HG02938 (cell line): ENCODE data around the gene PPP1R14D.

Source experiments
- ATAC-seq: cut with Tn5 transposase; IDR thresholded peaks from one replicate; pipeline ENCODE4 v1.9.1; 2021; ENCODE audit warnings: mild to moderate bottlenecking, moderate library complexity; ENCODE audit not compliant: unreplicated experiment

PPP1R14D gene

GRCh38 chr15:40823572-40824343 lies 4.8 kb downstream of the PPP1R14D start:
- ATAC-seq, result no peak

- ATAC-seq, result no peak
Measured at GRCh38 chr15:40821195-40821594, 7.3 kb downstream of the PPP1R14D start.

GRCh38 chr15:40819048-40819447 lies 9.5 kb downstream of the PPP1R14D start:
- ATAC-seq, result no peak

GRCh38 chr15:40815042-40815698 lies 13.3 kb downstream of the PPP1R14D start:
- no peak for ATAC-seq

- no peak for ATAC-seq
Measured at GRCh38 chr15:40812721-40813425, 15.6 kb downstream of the PPP1R14D start.

- ATAC-seq, result no peak
Measured at GRCh38 chr15:40808861-40809450, 19.6 kb downstream of the PPP1R14D start.

- ATAC-seq, result no peak
Measured at GRCh38 chr15:40807888-40808461, 20.5 kb downstream of the PPP1R14D start.

- peak; percentile 88 for ATAC-seq
Measured at GRCh38 chr15:40807028-40807887, 21.2 kb downstream of the PPP1R14D start, which contains the start of the genes DNAJC17 and ZFYVE19. DNAJC17 (minus strand) TSS chr15:40807473; CDS start chr15:40807446, 27 bp downstream. ZFYVE19 (plus strand) TSS chr15:40807089; CDS start chr15:40807590, 501 bp downstream.

- no peak for ATAC-seq
Measured at GRCh38 chr15:40806672-40807027, 21.9 kb downstream of the PPP1R14D start.

- no peak for ATAC-seq
Measured at GRCh38 chr15:40803688-40804087, 24.8 kb downstream of the PPP1R14D start.

GRCh38 chr15:40803076-40803475 lies 25.4 kb downstream of the PPP1R14D start:
- no peak for ATAC-seq

- no peak for ATAC-seq
Measured at GRCh38 chr15:40799523-40799922, 29.0 kb downstream of the PPP1R14D start.

- no peak for ATAC-seq
Measured at GRCh38 chr15:40796512-40796911, 32.0 kb downstream of the PPP1R14D start.

- ATAC-seq, result no peak
Measured at GRCh38 chr15:40796041-40796440, 32.5 kb downstream of the PPP1R14D start.

- no peak for ATAC-seq
Measured at GRCh38 chr15:40793216-40793989, 35.1 kb downstream of the PPP1R14D start.

- no peak for ATAC-seq
Measured at GRCh38 chr15:40792394-40792793, 36.1 kb downstream of the PPP1R14D start.

- no peak for ATAC-seq
Measured at GRCh38 chr15:40790718-40791117, 37.8 kb downstream of the PPP1R14D start.

GRCh38 chr15:40789999-40790398 lies 38.5 kb downstream of the PPP1R14D start:
- no peak for ATAC-seq

GRCh38 chr15:40789119-40789518 lies 39.4 kb downstream of the PPP1R14D start:
- ATAC-seq, result no peak
